HG03460 (cell line): Measurements from ENCODE around the gene EVPL.
"Not testable (repeated sequence)": the region's sequence is repeated elsewhere in the genome, so short reads cannot be mapped to it uniquely, and the experiment has no call there.

Experiments
- ATAC-seq: cut with Tn5 transposase; IDR thresholded peaks from one replicate; pipeline ENCODE4 v1.9.1; 2021; ENCODE audit not compliant: unreplicated experiment

The EVPL gene

GRCh38 chr17:75969044-75969443 is 58.1 kb downstream of the EVPL start:
- ATAC-seq, result not testable (repeated sequence)

- ATAC-seq, result no peak
These were observed 61.6 kb downstream of the EVPL start for GRCh38 chr17:75965468-75965867.

- no peak for ATAC-seq
These were observed 67.1 kb downstream of the EVPL start for GRCh38 chr17:75959839-75960511.

GRCh38 chr17:75959051-75959838 is 67.9 kb downstream of the EVPL start:
- ATAC-seq, result no peak
